HG03460 (cell line): ENCODE results near the gene COL8A2.
A peak's percentile ranks its signal among the peaks of the same experiment; 100 is the strongest.

Source experiments
- ATAC-seq: cut with Tn5 transposase; IDR thresholded peaks from one replicate; pipeline ENCODE4 v1.9.1; 2021; ENCODE audit not compliant: unreplicated experiment

COL8A2 gene

DNA sequence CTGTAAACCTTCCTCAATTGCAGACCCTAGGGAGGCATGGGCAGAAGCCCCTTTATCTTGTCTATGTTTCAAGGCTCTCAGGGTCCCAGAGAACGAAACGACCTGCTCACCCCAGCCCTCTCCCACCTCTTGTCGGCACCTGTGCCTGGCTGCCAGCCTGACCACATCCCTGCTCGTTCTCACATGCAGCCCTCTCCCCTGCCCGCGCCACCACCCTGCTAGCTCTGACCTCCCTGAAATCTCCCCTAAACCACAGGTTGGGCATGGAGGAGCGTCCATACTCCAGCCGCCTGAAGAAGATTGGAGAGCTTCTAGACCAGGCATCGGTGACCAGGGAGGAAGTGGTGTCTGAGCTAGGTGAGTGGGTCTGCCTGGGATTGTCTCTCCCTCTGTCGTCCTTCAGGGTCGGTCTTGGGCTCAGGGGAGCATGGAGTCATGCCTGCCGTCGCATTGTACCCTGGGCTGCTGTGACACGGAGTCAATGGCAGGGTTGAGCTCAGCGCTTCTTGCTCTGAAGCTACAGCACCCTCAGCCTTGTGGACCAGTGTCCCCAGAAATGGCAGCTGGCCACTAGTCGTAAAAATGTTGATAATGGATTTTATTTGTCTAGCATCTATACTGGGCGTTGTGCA is 32.7 kb downstream of the COL8A2 start:
- no peak for ATAC-seq

DNA sequence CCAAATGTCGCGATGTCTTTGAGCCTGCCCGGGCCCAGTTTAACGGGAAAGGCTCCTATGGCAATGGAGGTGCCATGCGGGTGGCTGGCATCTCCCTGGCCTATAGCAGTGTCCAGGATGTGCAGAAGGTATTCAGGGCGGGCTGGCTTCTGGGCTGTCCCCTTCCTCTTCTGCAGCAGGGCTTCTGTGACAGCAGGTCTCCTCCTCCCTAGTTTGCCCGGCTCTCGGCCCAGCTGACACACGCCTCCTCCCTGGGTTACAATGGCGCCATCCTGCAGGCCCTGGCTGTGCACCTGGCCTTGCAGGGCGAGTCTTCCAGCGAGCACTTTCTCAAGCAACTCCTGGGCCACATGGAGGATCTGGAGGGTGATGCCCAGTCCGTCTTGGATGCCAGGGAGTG is 33.3 kb downstream of the COL8A2 start:
- ATAC-seq, result no peak

DNA sequence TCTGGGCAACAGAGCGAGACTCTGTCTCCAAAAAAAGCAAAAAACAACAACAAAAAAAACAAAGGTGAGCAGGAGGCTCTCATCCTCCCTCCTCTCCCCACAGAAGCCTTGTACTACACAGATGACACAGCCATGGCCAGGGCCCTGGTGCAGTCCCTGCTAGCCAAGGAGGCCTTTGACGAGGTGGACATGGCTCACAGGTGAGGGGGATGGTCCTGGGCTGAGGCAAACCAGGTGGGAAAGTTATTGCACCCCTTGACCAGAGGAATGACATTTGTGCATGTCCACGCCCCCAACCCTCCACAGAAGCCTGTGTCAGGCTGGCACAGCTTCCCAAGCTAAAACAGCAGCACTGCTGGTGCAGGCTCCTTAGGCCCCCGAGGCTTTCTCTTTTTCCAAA is 33.9 kb downstream of the COL8A2 start:
- ATAC-seq, result no peak

DNA sequence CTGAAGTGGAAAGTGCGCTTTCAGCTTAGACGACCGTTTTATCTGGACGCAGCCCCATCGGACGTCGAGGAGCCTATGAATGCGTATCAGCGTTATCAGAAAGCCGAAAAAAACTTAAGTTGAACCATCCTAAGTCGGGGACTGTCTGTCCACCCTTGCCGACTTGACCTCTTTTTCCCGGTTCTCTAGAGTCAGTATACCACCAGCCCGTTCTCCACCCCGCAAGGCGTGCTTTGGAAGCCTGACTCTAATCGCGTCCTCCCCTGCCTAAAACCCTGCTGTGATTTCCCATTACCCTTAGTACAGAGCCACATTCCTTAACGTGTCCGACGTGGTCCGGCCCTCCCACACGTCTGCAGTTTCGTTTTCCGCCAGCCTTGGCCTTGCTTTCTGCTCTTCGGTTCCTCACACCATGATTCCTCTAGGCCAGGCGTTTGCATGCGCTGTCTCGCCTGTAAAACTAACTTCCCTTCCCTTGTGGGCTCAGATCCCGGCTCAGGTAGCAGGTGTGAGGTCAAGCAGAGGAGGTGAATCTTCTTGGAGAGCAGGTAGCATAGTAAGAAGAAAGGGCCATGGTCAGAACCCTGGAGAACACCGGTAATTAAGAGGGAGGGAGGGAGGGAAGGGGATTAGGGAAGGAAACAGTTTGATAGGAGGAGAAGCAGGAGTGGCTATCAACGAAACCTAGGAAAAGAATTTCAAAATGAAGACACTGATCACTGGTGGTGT is 35.5 kb downstream of the COL8A2 start:
- no peak for ATAC-seq

DNA sequence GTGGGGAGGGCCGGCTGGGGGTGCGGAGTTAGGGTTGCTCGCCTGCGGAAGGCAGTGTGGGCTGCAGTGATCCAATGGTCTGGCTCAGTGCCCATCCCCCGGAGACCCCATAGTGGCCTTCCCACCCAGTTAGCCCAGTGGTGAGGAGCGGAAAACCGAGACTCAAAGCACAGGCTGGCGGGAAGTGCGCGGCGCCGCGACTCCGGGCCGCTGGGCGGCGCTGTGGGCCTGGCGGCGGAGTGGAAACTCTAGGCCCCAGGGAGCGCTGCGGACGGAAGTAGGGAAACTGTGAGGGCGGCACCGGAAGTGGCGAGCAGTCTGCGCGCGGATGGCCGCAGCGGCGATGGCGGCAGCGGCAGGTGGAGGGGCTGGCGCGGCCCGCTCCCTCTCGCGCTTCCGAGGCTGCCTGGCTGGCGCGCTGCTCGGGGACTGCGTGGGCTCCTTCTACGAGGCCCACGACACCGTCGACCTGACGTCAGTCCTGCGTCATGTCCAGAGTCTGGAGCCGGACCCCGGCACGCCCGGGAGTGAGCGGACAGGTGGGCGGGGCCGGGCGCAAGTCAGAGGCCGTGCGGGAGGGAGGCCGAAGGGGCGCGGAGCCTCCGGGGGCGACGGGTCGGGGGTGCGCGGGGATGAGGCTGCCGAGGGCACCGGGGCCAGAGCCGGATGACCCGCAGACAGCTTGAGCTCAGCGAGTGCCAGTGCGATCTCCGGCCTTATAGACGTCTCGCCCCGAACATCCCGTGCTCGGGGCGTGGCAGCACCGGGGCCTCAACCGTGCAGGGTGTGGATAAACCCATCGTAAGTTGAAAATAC is 36.2 kb downstream of the COL8A2 start, which contains the start of gene ADPRS:
TSS of gene ADPRS (plus strand) at position 316 of the 816 bp plus-strand sequence. CDS start at position 329, 13 bp downstream.
- peak; percentile 78 for ATAC-seq

DNA sequence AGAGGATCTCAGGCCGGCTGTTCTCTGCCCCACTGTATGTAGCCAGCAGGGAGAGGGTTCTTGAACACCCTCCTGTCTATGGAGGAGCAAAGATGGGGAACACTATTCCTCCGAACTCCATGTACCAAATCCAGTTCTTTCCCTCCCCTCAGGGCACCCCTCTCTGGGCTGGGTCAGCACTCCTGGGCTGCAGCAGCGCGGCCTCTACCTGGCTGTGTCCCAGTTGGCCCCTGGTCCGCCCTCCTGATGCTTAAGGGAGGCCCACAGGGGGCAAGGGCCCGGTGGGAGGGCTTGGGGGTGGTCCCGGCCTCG is 36.8 kb downstream of the COL8A2 start:
- no peak for ATAC-seq

DNA sequence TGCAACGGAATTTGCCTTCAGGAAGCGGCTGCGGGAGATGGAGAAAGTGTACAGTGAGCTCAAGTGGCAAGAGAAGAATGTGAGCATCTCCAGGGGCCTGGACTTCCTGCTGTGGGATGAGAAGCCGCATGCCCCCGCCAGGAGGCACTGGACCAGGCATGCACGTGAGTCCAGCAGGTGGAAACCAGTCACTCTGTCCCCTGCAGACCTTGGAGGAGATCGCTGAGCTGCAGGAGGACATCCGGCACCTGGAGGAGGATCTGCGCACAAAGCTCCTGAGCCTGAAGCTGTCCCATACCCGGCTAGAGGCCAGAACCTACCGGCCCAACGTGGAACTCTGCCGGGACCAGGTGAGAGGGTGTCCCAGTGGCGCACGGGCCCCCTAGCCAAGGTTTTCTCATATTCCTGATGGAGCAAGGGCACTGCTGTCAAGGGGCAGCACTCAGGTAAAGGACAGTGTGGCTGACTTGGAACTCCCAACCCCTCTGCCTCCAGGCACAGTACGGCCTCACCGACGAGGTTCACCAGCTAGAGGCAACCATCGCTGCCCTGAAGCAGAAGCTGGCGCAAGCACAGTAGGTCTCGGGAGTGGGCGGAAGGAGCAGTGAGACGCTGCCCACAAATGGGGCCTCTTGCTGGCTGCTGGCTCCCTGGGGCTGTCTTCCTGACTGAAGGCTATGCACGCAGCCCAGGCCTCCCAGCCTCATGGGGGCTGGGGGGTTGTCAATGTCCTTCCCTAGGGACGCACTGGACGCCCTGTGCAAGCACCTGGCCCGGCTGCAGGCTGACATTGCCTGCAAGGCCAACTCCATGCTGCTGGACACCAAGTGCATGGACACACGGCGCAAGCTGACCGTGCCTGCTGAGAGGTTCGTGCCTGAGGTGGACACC is 37.5 kb downstream of the COL8A2 start:
- ATAC-seq, result no peak

DNA sequence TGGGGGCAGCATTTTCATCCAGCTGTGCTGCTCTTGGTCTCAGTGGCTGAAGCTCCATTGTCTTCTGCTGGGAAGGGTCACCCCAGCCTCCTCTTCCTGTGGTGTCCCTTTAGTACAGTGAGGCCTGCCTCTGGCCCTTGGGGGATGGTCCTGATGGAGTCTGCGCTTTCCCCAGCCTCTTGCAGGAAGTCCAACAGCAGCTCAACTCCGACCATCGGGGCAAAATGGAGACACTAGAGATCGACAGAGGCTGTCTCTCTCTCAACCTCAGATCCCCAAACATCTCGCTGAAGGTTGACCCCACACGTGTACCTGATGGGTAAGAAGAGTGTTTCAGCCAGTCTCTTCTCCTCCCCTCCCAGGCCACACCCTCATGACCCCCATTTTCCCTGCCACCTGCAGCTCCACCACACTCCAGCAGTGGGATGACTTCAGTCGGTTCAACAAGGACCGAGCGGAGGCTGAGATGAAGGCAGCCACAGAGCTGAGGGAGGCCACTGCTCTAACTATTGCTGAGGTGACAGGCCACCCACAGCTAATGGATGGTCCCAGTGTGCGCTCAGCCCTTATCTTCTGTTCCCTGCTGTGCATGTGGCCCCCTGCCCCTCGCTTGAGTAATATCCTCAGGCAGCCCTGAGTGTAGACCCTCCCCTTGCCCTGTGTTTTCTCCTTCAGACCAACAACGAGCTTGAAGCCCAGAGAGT is 38.3 kb downstream of the COL8A2 start:
- ATAC-seq, result no peak

DNA sequence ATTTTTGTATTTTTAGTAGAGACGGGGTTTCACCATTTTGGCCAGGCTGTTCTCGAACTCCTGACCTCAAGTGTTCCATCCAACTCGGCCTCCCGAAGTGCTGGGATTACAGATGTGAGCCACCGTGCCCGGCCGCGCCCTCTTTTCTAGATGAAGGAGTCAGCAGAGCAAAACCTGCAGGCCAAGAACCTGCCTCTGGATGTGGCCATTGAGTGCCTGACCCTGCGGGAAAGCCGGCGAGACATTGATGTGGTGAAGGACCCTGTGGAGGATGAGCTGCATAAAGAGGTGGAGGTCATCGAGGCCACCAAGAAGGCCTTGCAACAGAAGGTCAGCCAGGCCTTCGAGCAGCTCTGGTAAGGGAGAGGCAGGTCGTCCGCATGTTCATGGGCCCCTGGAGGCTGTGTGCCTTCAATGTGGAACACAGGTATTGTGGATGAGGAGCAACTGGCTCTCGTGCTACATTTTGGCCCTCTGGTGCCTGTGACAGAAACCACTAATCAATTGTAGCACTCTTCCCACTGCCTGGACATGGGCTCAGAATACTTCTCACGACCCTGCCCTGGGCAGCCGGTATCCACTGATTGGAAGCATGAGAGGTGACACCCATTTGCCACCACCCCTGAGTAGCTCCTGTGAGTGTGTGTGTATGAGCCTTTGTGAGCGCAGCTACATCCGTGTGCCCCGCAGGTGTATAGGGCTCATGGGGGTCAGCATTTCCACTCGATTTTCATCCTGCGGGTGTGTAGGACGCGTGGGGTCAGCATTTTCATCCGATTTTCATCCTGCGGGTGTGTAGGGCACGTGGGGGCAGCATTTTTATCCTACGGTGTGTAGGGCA is 39.1 kb downstream of the COL8A2 start:
- no peak for ATAC-seq

DNA sequence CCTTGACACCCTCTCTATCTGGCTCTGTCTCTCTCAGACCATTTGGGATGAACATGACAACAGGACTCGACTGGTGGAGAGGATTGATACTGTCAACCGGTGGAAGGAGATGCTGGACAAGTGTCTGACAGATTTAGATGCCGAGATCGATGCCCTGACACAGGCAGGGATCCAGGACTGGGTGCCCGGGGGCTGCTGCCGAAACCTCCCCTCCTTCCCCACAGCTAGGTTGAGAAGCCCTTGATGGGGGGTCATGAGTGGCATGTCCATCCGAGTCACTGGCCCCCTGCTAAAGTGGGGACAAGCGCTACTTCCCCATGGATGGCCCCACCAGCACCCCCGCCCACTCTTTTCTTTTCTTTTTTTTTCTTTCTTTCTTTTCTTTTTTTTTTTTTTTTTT is 39.9 kb downstream of the COL8A2 start:
- no peak for ATAC-seq

DNA sequence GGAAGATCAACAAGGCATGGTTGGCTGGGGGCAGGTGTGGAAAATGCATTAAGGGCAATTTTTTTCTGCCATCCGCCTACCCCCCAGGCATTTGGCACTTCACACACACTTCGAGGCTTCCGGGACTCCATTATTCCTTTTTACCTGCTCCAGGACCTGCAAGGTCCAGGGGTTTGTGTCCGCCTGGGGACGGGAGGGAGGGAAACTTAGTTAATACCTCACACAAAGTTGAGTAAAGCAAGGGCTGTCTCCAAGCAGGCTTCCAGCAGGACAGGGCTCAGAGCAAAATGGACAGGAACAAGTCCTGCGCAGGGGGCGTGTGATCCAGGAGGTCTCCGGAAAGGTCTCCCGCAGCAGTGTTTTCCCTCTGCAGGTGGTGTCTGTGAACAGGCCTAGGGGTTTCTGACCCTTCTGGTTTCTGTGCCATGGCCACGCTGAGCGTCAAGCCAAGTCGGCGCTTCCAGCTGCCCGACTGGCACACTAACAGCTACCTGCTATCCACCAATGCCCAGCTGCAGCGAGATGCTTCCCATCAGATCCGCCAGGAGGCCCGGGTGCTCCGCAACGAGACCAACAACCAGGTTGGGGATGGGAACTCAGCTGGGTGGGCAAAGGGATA is 40.4 kb downstream of the COL8A2 start:
- ATAC-seq, result no peak

DNA sequence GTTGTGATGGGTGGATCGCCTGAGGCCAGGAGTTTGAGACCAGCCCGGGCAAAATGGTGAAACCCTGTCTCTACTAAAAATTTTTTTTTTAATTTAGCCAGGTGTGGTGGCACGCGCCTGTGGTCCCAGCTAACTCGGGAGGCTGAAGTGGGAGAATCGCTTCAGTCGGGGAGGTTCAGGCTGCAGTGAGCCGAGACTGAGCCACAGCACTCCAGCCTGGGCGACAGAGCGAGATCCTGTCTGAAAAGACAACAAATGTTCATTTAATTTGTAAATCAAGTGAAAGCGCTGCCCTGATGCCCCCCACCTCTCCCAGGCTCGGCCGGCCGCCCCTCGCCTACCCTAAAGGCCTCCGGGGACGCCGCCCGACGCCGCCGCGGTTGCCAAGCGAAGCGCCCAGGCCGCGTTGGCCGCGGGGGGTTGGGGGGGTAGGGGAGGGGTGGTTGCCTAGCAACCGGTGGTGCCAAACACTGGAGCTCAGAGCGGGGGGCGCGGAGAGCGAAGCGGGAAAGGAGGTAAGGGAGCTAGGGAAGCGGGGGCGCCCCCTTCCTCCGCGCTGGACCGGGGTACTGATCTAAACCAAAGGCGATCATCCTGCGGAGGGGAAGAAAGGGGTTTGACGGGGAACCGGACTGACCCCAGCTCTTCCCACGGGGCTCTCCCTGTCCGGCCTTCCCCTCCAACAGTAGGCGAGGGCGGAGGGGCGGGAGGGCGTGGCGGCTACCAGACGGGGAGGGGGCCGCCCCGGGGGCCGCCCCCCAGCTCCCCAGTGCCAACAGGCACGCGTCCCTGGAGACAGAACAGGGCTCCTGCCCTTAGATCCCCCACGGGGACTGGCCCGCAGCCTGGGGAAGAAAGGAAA is 41.2 kb downstream of the COL8A2 start, which contains the start of gene TEKT2:
TSS of gene TEKT2 (plus strand) at position 460 of the 862 bp plus-strand sequence. CDS start 828 bp downstream, outside the sequence.
- ATAC-seq, result no peak

DNA sequence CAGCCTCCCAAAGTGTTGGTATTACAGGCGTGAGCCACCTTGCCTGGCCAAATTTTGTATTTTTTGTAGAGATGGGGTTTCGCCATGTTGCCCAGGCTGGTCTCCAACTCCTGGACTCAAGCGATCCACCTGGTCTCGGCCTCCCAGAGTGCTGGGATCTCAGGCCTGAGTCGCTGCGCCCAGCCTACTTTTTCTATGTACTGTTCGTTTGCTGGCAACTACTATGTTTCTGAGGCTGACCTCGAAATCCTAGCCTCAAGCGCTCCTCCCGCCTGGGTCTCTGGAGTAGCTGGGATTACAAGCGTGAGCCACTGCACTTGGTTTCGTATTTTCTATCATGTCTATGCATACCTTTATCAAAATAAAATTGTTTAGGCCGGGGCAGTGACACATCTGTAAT is 41.8 kb downstream of the COL8A2 start:
- no peak for ATAC-seq

DNA sequence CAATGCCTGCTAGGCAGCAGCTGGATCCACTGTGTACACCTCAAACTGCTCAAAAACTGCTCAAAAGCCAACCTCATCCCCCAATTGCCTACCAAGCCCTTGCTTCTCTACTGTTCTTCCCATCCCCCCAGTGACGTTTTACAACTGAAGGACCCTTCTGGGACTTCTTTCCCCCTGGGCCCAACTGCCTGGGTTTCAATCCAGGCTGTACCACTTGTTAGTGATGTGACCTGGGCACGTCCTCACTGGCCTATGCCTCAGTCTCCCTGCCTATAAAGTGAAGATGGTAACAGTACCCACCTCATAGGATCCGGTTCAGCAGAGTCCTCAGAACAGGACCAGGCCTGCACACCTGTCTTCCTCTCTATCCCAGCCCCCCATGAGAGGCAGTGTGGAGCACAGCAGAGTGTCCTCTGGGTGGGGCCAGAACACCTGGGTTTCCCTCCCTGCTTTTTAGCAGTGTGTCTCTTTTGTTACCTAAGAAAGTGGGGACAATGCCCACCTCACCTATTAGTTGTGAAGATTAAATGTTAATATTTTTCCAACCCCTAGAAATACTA is 43.0 kb downstream of the COL8A2 start:
- no peak for ATAC-seq

DNA sequence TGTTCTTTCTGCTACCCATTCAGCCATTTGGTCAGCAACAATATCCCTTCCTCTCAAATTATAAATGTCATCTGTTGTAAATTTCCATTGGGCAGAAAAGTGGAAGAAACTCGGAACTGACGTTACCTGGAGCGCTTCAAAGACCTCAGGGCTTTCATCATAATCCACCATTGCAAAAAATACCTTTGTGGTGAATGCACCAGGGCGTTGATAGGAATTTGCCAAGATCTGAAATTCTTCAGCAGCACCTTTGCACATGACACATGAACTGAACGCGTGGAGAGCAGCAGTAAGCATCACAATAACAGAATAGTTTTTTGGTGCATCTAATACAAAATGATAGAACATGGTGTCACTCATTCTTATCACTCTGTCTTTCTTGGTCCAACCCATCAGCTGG is 44.2 kb downstream of the COL8A2 start:
- no peak for ATAC-seq

DNA sequence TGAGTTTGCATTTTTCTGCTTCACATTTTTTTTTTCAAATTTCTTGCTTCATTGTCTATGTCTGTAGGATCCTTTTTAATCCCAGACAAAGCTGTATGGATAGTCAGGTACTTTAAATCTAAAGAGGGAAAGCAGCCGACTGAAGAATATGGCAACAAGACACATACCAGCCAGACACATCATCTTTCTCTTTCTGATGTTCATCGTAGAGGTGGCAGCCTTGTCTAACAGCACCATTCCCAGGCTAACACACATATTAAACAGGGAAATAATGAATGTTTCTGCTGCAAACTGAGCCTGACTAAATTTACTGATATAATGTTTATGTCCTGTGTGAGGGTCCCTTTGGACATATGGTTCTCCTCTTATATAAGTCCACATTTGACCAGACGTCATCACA is 44.8 kb downstream of the COL8A2 start:
- ATAC-seq, result no peak

DNA sequence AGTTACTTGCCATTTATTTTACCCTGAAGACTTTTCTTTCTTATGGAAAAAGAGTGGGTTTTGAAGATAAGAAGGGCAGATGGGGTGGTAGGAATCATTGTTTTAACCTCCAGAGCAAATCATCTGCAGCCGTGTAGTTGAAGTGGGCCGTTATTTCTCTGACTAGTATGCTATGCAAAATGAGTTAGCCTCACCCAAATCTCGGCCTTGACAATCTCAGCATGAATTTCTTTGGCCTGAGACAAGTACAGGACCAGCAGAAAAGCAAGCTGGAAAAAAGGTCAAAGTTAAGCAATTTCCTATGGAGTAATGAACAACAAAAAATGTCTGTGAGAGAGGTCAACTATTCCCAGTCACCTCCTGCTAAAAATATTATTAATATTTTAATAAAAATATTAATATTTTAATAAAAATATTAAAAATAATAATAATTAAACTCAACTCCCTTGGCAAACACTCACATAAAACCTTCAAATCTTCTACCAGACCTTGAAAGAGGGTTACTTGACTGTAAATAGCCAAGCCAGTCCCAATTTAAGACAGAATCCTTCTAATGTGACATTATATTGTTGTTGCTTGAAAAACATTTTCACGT is 47.9 kb downstream of the COL8A2 start:
- no peak for ATAC-seq
